GM12878 (cell line): ENCODE results near the gene ZNF837.

ENCODE experiments used
- EP300 ChIP-seq, 2 experiments: fragments of 150-350 bp in 1 of 2; IDR thresholded peaks; 2 replicates each; pipeline ENCODE4 v1.6.1; 2011 to 2012; ENCODE audit warnings: low read depth in 2 of 2, low read length in 2 of 2, borderline replicate concordance in 1 of 2, improper control_type of control experiment in 1 of 2, inconsistent platforms in 1 of 2; ENCODE audit not compliant: control insufficient read depth in 1 of 2
- FOXK2 ChIP-seq: fragments of 450-650 bp; IDR thresholded peaks from 2 replicates; pipeline ENCODE4 v1.6.1; 2017; ENCODE audit warnings: mild to moderate bottlenecking, moderate library complexity
- JUNB ChIP-seq: IDR thresholded peaks from 2 replicates; pipeline ENCODE4 v1.6.1; 2016; ENCODE audit warnings: antibody characterized with exemption, mild to moderate bottlenecking
- KDM1A ChIP-seq: fragments of 200-600 bp; sonication (generic); IDR thresholded peaks from 2 replicates; pipeline ENCODE4 v1.6.1; 2016; ENCODE audit warnings: borderline replicate concordance
- PML ChIP-seq: IDR thresholded peaks from 2 replicates; pipeline ENCODE4 v1.6.1; 2012; ENCODE audit warnings: low read length, inconsistent platforms
- POLR2AphosphoS5 ChIP-seq: IDR thresholded peaks from 2 replicates; pipeline ENCODE4 v1.6.1; 2011; ENCODE audit warnings: mild to moderate bottlenecking, low read length, inconsistent platforms
- POU2F2 ChIP-seq: IDR thresholded peaks from 3 replicates; pipeline ENCODE4 v1.6.1; 2011; ENCODE audit warnings: low read depth, mild to moderate bottlenecking, low read length, borderline replicate concordance
- YY1 ChIP-seq: IDR thresholded peaks from 2 replicates; pipeline ENCODE4 v1.6.1; 2011; ENCODE audit warnings: low read depth, mild to moderate bottlenecking, low read length
- ZNF274 ChIP-seq: IDR thresholded peaks from one replicate; pipeline ENCODE4 v1.8.0; 2011; ENCODE audit not compliant: insufficient read length, insufficient read depth
- TF ChIP-seq, protein P1 (sequence below), 3 experiments: IDR thresholded peaks in 2 of 3; conservative IDR thresholded peaks in 1 of 3; 2 replicates each; pipeline ENCODE4 v1.5.1; 2011; ENCODE audit warnings: low read depth in 3 of 3, low read length in 3 of 3, mild to moderate bottlenecking in 3 of 3, control low read depth in 2 of 3, moderate library complexity in 2 of 3, inconsistent platforms in 1 of 3, mixed read lengths in 1 of 3; ENCODE audit not compliant: control insufficient read depth in 2 of 3, insufficient read depth in 1 of 3; ENCODE audit errors: extremely low read depth in 1 of 3

GRCh38 chr19:58361900-58362271, 18.9 kb downstream of the ZNF837 start:
- TF ChIP-seq POU2F2 (no peak), YY1 (no peak), POLR2AphosphoS5 (no peak), JUNB (no peak), PML (no peak), FOXK2 (no peak), EP300 (IDR thresholded peaks at IDR 0.05; ENCODE audit: borderline replicate concordance in 1 of 2, control insufficient read depth in 1 of 2, low read depth in 2 of 2, low read length in 2 of 2) (no peak), KDM1A (no peak), ZNF274 (no peak)
- TF ChIP-seq, protein P1, sequence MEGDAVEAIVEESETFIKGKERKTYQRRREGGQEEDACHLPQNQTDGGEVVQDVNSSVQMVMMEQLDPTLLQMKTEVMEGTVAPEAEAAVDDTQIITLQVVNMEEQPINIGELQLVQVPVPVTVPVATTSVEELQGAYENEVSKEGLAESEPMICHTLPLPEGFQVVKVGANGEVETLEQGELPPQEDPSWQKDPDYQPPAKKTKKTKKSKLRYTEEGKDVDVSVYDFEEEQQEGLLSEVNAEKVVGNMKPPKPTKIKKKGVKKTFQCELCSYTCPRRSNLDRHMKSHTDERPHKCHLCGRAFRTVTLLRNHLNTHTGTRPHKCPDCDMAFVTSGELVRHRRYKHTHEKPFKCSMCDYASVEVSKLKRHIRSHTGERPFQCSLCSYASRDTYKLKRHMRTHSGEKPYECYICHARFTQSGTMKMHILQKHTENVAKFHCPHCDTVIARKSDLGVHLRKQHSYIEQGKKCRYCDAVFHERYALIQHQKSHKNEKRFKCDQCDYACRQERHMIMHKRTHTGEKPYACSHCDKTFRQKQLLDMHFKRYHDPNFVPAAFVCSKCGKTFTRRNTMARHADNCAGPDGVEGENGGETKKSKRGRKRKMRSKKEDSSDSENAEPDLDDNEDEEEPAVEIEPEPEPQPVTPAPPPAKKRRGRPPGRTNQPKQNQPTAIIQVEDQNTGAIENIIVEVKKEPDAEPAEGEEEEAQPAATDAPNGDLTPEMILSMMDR (IDR thresholded peaks at IDR 0.05 in 2 of 3, conservative IDR thresholded peaks at IDR 0.05 in 1 of 3; ENCODE audit: control insufficient read depth in 2 of 3, extremely low read depth in 1 of 3, insufficient read depth in 1 of 3, low read depth in 3 of 3, low read length in 3 of 3): no peak
